Hypothalamus (tissue), 51 donors: ENCODE results near the gene NEBL.

Source experiments
- DNase-seq, 51 donors: peaks; one replicate each; lab custom pipeline; 2025; lab: John Stamatoyannopoulos, UW

The NEBL gene

DNA sequence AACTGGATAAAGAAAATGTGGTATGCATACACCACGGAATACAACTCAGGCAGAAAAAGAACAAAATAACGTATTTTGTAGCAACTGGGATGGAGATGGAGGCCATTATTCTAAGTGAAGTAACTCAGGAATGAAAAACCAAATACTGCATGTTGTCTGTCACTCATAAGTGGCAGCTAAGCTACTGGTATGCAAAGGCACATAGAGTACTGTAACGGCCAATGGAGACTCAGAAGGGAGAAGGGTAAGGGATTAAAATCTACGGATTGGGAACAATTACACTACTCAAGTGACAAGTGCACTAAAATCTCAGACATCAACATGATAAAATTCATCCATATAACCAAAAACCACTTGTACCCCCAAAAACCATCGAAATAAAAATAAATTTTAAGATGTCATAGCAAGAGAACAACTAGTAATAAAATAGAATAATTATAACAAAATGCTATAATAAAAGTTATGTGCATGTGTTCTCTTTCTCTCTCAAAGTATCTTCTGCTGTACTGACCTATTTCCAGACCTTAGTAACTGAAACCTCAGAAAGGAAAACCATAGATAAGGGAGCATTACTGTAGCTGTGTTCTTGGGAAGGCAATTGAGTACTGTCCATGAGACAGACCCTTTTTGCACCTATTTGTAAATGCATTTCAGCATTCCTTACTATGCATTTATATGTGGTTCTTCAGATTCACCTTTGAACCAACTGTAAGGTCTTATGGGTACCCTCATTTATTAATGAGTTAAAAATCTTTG is 6.7 kb upstream of the NEBL start:
- no peak for DNase-seq

DNA sequence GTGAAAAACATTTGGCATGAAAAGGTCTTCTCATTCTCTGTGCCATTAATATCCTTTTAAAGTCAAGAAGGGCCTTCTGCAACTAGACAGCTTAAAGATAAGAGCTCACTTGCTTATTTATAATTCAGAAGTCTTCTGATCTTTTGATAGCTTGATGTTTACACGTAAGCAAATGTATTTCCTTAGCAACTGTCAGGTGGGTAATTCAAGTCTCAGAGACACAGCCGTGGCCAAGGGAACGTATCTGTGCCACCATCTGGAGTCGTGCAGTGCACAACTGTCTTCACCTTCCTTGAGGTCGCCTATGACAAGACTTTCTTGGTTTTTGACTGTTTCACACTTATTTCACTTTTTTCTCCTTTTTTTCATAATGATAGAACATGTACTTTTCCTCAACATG is 4.0 kb upstream of the NEBL start:
- no peak for DNase-seq

DNA sequence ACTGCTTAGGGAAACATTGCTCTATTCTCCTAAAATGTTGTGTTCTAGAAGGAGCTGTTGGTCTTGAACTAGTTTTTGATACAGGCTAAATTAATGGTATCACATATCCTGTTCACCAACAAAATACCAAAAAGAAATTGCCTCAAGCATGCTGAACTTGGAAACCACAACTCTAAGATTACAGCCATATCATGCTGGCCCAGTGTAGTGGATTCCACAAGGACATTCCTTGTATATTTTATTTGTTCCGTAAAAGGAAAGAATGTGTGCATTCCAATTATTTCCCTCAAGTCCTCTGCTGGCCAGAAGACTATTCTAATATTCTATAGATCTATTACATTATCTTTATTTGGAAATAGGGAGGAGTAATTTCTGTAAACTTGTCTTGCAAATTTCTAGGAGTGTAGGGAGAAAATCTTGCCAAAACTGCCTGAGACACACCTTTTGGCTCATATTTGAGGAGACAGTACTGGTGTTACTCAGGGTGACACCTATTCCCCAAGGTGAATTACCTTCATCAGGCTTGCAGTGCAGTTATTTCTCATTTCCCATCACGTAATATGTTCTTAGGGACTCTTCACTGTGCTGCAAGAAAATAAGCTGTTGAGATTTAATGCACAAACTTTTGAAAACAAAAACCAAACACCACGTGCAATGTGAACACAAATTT is 1.9 kb upstream of the NEBL start:
- no peak for DNase-seq

- DNase-seq = no peak
Observed at GRCh38 chr10:20893297-20893696, 3.8 kb downstream of the NEBL start.

- no peak for DNase-seq
Observed at GRCh38 chr10:20892796-20893195, 4.3 kb downstream of the NEBL start.

DNA sequence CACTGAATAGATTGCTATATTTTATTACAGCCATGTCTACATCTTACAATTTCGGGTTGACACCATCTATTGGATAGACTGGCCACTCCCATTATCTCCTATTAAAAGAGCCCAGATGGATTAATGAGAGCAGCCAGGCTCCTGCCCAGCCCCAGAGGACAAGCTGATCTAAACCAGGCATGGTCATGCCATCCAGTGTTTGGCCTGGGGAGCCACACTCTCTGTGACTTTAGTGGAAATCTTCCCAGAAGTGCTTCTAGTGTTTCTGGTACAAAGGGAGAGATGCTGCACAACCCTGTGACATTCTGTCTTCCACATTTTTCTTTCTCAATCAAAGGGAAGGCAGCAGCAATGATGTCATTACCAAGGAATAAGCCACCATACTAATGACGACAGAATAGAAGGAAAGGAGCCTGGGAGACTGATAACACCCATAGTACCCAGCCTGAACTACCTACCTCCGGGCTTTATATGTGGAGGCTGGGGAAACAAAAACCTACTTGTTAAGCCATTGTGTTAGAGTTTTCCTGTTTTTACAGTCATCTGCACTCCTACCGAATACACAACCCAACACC is 5.0 kb downstream of the NEBL start:
- DNase-seq = no peak

DNA sequence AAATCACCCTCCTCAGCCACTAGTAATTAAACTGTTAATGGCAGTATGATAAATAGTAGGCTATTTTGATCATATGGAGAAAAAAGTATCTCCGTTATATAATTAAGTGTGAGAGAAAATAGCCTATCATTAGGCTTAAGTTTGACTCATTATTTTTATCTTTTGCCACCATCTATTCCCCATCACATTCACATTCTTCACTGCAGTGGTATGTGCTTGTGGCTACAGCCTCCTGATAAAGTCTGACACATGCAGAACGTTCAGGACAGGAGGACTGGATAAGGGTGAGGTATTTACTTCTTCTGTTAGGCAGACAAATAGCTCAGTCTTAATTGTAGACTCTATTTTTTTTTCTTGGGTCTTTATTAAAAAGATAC is 5.8 kb downstream of the NEBL start:
- no peak for DNase-seq

DNA sequence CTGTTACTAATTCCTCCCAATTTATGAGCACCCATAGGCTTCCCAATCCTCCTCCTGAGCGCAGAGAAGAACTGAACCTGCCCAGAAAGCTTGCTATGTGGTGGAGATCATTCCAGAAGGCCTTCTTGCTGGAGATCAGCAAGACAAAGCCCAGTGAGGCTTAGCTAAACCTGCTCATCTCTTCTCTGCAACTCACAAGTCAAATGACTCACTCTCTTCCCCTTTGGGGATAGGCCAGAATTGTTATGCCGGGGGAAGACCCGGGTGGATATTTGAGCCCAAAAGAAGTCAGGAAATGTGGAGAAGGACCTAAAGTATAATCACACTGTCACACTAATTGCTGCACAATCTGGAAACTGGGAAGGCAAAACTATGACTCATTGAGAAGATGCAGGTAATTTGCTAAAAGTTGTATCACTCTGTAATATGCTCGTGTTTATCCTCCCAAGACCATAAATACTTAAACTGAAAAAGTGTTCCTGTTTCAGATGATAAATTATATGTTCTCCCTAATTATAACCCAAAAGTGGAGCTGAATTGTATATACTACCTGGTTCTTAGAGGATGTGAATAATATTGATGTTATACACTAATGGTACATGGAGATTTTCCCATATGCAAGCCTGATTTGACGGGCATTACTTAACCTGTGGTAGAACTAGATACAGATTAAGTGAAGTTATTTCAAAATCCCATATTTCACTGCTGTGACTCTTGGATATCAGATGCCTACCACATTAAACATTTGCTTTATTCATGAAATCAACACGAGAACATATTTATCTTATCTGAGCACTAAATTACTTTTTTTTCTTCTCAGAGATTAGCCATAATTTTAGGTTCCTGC is 6.4 kb downstream of the NEBL start:
- no peak for DNase-seq

DNA sequence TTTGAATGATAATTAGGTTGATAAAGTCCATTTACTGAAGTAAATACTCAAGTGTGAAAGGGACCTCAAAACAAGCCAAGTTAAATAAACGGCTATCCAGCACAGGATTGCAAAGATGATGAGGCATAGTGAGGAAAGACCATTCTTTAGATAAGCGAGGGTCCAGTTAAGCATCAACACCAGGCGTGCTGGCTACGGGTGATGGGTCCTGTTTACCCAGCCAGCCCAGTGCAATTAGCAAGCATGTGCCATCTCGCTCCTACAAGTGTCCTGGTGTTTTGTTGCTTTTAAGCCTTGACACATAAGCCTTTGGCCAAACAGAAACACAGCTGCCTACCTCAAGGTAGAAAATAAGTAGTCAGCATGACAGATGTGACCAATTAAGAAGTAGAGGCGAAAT is 7.1 kb downstream of the NEBL start:
- no peak for DNase-seq

GRCh38 chr10:20888620-20889330 is 8.3 kb downstream of the NEBL start:
- DNase-seq = no peak

GRCh38 chr10:20887706-20888555 is 9.2 kb downstream of the NEBL start:
- no peak for DNase-seq

- DNase-seq = no peak
Observed at GRCh38 chr10:20885678-20886077, 11.4 kb downstream of the NEBL start.

- no peak for DNase-seq
Observed at GRCh38 chr10:20883552-20883951, 13.6 kb downstream of the NEBL start.

DNA sequence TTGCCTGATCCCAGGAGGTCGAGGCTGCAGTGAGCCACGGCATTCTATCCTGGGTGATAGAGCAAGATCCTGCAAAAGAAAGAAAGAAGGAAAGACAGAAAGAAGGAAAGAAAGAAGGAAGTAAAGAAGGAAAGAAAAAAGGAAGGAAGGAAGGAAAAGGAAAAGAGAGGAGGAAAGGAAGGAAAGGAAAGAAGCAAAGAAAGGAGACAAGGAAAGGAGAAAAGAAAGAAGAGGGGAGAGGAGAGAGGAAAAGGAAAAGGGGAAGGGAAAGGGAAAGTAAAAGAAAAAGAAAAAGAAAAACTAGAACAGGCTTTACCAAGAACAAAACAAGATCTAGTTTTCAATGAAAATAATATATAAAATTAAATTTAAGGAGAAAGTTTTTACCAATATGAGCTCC is 15.0 kb downstream of the NEBL start:
- no peak for DNase-seq

DNA sequence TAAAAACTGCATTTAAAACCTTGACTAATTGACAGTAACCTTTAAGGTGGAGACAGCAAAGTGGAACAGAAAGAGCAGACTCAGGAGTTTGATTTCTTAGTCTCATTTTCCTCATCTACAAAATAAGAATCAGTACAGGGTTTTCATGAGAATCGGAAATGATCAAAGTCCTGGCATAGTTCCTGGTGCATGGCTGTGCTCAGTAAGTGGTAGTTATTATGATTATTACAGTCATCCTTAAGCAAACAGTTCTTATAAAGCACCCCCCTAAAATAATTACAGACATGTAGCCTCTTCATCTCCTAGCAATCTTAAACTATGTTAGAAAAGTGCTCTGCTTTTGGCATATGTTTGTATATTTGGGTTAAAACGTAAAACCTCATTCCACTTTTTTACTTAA is 18.0 kb downstream of the NEBL start:
- DNase-seq = no peak

GRCh38 chr10:20877986-20878983 is 18.8 kb downstream of the NEBL start:
- DNase-seq = no peak

DNA sequence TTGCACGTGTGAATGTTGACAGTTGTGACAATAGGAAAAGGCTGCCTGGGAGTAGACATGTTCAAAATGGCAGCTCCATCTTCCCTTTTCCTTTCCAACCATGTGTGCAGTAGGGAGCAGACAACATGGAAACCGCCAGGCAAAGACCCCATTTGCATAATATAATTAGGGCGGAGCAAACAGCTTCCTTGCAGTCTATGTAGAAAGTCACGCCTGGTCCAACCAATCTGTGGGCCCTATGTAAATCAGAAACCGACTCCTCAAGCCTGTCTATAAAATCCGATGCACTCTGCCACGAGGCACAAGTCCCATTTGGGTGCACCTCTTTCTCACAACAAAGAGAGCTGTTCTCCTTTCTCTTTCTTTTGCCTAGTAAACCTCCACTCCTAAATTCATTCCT is 19.6 kb downstream of the NEBL start:
- no peak for DNase-seq

DNA sequence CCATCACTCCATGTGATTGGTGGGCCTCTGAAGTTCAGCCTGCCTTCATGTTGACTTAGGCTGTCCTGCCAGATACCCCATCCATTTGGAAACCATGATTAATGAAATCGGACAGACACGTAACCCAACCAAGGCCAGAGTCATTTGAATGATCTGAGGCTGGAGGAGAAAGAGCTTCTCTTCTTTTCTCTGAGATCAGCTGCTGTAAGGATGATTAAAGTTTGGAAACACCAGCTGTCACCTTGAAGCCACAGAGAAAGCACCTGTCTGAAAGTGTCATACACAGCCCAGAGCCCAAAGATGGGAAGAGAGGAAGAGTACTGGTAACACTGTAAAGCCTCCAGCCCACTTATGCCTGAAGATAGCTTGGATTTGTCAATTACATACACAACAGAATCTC is 22.9 kb downstream of the NEBL start:
- DNase-seq = no peak
